H1 (cell line): ENCODE measurements around the gene CACNG5.

Experiments used
- CREB1 ChIP-seq: IDR thresholded peaks from 2 replicates; pipeline ENCODE4 v1.6.1; 2012; ENCODE audit warnings: inconsistent platforms
- EP300 ChIP-seq, 2 experiments: IDR thresholded peaks; 1 replicate in 1 of 2; 2 replicates in 1 of 2; pipeline ENCODE4 v1.6.1; 2011 to 2012; ENCODE audit warnings: low read depth in 2 of 2, low read length in 2 of 2, mild to moderate bottlenecking in 2 of 2, borderline replicate concordance in 1 of 2, inconsistent platforms in 1 of 2, moderate library complexity in 1 of 2
- EZH2 ChIP-seq: fragments of 200-600 bp; sonication (generic); IDR thresholded peaks from 2 replicates; pipeline ENCODE4 v1.7.1; 2012; ENCODE audit warnings: low read depth, mild to moderate bottlenecking, moderate library complexity, low read length, inconsistent platforms; ENCODE audit not compliant: severe bottlenecking
- POLR2A ChIP-seq, 2 experiments: IDR thresholded peaks; 1 replicate in 1 of 2; 2 replicates in 1 of 2; pipeline ENCODE4 v1.6.1; 2011; ENCODE audit warnings: low read depth in 2 of 2, low read length in 2 of 2, mild to moderate bottlenecking in 2 of 2; ENCODE audit errors: control extremely low read depth in 1 of 2
- POLR2AphosphoS5 ChIP-seq: IDR thresholded peaks from 2 replicates; pipeline ENCODE4 v1.6.1; 2011; ENCODE audit warnings: low read depth, low read length
- RFX5 ChIP-seq: IDR thresholded peaks from 2 replicates; pipeline ENCODE4 v1.6.1; 2011; ENCODE audit warnings: low read depth, low read length, improper control_type of control experiment, borderline replicate concordance
- RNF2 ChIP-seq: fragments of 200-900, 300-1000 bp; sonication (generic); IDR thresholded peaks from 2 replicates; pipeline ENCODE4 v1.7.1; 2016; ENCODE audit warnings: borderline replicate concordance, low read depth, mild to moderate bottlenecking, antibody characterized with exemption, low read length; ENCODE audit not compliant: poor library complexity, severe bottlenecking; ENCODE audit errors: missing control alignments
- SIRT6 ChIP-seq: IDR thresholded peaks from one replicate; pipeline ENCODE4 v1.7.1; 2012; ENCODE audit warnings: low read length, inconsistent platforms
- SP2 ChIP-seq: IDR thresholded peaks from 2 replicates; pipeline ENCODE4 v1.6.1; 2012; ENCODE audit warnings: mild to moderate bottlenecking, low read length, inconsistent platforms
- TAF7 ChIP-seq: optimal IDR thresholded peaks from 2 replicates; pipeline ENCODE3; 2011; ENCODE audit warnings: low read depth, mild to moderate bottlenecking, inconsistent platforms, low read length, moderate library complexity, borderline replicate concordance
- YY1 ChIP-seq: IDR thresholded peaks from 2 replicates; pipeline ENCODE4 v1.6.1; 2011; ENCODE audit warnings: low read depth, mild to moderate bottlenecking, low read length
- ZNF274 ChIP-seq: IDR thresholded peaks from 2 replicates; pipeline ENCODE4 v1.7.0; 2012; ENCODE audit warnings: low read length, borderline replicate concordance; ENCODE audit errors: extremely low read depth
- TF ChIP-seq, protein P1 (sequence below), 3 experiments: IDR thresholded peaks; 1 replicate in 2 of 3; 2 replicates in 1 of 3; pipeline versions ENCODE4 v1.5.1 to v1.6.1; 2011; ENCODE audit warnings: low read length in 3 of 3, mild to moderate bottlenecking in 3 of 3, inconsistent platforms in 2 of 3, low read depth in 1 of 3, moderate library complexity in 1 of 3; ENCODE audit not compliant: insufficient read depth in 1 of 3; ENCODE audit errors: control extremely low read depth in 1 of 3

DNA sequence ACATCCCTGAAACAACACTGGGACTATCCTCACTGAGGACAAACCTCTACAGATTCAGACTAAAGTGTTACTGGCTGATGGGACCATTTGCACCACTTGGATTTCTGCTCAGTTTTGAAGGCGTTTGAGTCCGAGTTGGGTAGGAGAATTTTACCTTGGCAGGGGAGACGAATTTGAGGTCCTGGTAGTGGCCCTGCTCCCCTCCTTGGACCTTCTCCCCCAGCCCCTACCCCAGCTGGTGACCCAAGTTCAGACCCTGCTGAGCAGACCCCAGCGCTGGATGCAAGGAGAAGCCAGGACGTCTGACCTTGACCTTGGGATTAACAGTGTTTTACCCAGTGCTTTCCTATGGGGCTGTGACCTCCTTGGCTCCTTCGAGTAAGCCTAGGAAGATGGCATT, 13.6 kb downstream of the CACNG5 start:
- TF ChIP-seq, protein P1, sequence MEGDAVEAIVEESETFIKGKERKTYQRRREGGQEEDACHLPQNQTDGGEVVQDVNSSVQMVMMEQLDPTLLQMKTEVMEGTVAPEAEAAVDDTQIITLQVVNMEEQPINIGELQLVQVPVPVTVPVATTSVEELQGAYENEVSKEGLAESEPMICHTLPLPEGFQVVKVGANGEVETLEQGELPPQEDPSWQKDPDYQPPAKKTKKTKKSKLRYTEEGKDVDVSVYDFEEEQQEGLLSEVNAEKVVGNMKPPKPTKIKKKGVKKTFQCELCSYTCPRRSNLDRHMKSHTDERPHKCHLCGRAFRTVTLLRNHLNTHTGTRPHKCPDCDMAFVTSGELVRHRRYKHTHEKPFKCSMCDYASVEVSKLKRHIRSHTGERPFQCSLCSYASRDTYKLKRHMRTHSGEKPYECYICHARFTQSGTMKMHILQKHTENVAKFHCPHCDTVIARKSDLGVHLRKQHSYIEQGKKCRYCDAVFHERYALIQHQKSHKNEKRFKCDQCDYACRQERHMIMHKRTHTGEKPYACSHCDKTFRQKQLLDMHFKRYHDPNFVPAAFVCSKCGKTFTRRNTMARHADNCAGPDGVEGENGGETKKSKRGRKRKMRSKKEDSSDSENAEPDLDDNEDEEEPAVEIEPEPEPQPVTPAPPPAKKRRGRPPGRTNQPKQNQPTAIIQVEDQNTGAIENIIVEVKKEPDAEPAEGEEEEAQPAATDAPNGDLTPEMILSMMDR (IDR thresholded peaks at IDR 0.05; ENCODE audit: control extremely low read depth in 1 of 3, insufficient read depth in 1 of 3, low read depth in 1 of 3, low read length in 3 of 3), result no peak
- TF ChIP-seq ZNF274, result no peak
- TF ChIP-seq EP300 (IDR thresholded peaks at IDR 0.05; ENCODE audit: borderline replicate concordance in 1 of 2, low read depth in 2 of 2, low read length in 2 of 2), result no peak
- no peak for TF ChIP-seq RNF2
- no peak for TF ChIP-seq CREB1
- TF ChIP-seq EZH2, result no peak
- no peak for TF ChIP-seq POLR2AphosphoS5
- no peak for TF ChIP-seq TAF7
- no peak for TF ChIP-seq YY1
- no peak for TF ChIP-seq SIRT6
- TF ChIP-seq SP2, result no peak
- TF ChIP-seq POLR2A (IDR thresholded peaks at IDR 0.05; ENCODE audit: control extremely low read depth in 1 of 2, low read depth in 2 of 2, low read length in 2 of 2), result no peak
- TF ChIP-seq RFX5, result no peak
